ENCODE data around the gene ARHGAP15.

The ARHGAP15 gene

DNA sequence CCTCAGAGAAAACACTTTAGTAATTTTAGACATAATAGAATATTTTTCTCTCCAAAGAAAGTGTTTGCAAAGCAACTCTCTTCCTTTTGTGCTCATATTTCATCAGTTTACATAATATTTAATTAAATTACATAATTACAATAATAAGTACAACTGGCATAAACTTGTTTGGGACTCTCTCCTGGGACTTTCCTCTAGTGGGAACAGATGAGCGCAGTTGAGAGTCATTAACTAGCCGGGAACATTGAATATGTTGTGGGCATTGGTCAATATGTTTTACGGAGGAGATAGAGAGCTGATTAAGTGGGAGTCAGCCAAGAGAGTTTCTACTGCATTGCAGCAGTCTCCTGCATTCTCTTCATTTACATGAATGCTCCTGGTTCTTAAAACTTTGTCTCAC lies 607.7 kb downstream of the ARHGAP15 start:
- DNase-seq, result no peak

DNA sequence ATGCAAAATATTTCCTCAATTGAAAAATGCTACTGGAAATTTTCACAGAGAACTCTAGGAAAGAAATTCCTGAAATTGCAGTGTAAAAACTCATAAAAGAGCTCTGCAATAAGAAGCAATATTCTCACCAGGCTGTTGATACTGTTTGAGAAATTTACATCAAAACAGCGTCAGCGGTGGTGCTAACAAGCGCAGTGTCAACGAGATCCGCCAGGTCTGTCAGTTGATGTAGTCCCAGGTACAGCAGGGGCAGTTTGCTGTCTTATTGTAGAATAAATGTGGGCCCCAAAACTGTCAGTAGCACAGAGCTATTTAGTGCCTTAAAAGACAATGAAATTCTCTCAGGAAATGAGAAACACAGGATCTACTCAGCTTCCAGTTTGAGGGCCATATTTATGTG lies 611.2 kb downstream of the ARHGAP15 start:
- DNase-seq, result no peak

DNA sequence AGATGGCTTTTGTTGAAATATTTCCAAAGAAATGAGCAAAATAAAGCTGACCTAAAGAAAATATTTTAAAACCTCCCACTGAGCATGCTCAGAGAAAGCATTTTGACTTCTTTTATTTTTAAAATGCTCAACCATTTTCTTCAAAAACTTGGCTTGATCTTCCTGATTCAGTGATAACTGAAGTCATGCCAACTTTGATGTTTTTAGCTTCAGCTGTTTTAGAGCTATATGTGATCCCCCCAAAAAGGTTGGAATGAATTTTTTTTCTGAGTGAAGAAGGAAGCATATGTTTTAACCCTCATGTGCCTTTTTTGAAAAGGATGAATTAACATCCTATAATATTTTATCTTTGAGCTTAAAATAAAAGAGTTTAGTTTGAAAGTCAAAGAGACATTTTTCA lies 612.0 kb downstream of the ARHGAP15 start:
- DNase-seq, result no peak

DNA sequence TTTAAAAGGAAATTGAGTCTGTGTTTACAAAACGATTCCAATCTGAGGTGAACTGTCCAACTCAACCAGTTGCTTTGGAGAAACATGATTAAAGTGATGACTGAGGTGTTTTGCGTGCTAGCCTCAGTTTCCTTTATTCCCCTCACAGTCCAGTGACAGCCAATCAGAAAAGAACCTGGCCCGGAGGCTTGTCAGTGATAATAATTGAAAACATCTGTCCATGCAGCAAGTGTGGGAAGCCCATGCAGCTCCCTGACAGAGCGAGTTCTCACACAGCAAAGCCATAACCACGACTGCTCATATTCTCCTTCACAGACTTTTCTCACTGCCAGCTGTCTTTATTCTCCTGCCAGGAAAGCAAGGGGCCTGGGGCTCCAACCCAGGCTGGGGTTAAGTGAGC lies 613.4 kb downstream of the ARHGAP15 start:
- no peak for DNase-seq

DNA sequence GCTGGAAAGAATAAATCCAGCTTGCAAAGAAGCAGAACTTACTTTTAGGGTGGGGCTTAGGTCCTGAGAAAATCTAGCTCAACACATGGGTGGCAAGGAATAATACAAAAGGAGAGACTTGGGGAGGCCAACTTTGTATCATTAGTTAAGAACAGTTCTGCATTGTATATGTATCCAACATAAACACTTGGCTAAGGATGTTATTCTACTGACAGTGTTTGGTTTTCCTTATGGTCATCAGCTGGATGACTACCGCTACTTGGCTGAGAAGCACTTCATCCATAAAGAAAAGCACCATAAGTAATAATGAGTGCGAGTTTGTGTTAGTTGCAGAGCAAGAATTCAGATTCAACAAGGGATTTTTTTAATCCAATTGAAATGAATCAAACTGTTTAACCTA lies 614.9 kb downstream of the ARHGAP15 start:
- no peak for DNase-seq

DNA sequence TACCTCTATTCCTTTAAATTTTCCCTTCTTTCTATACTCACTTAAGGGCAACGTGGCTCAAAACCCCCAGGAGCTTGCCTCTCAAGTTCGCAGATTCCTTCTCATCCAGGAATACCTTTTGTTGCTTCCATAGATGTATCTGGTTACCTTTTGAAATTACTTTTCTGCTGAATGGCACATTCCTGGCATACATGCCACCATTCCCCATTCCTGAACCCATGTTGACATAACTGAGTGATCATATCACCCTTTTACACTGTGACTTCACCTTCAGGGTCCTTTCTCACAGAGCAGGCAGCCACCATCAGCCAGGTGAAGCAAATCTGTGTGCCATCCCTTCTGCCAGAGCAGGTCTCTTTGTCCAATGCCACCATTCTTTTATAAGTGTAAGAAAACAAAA lies 615.8 kb downstream of the ARHGAP15 start:
- DNase-seq, result no peak

DNA sequence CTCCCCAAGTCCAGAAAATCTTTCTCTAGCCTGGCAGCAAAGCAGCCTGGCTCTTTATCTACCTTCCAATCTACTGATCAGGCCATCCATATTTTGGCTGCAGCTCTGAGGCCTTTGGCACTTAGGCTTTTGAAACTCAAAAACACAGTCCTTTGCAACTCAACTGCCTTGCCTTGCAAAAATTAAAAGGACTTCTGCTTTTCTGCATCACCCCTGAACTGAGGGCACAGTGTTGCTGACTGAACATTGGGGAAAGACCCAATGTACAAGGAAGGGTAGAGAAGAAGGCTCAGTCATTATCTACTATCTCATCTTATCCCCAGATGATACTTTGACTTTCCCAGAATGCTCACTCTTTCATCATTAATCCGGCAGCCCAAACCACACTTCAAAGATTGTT lies 625.5 kb downstream of the ARHGAP15 start:
- DNase-seq, result no peak

DNA sequence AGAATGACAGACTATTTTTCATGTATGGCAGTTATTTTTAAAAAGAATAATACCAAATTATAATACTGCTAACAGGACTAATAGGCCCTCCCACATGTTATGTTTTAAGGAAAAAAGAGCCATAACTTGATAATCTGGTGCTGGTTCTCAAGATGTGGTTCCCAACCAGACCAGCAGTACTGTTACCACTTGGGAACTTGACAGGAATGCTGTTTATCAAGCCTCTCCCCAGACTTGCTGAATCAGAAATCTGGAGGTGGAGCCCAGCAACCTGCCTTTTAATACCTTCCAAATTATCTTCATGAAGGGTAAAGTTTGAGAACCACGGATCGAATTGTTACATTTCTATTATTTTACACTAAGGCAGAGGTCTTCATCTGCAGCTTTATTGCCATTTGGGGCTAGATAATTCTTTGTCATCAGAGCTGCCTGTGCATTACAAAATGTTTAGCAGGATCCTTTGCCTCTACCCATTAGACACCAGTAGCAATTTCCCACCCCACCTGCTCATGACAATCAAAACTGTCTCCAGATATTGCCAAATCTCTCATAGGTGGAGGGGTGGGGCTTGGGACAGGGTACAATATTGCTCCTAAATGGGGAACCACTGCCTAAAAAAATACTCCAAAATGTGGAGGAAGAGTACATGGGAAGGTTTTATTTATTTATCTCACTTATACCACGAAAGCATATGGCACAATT lies 629.6 kb downstream of the ARHGAP15 start:
- DNase-seq, result no peak

DNA sequence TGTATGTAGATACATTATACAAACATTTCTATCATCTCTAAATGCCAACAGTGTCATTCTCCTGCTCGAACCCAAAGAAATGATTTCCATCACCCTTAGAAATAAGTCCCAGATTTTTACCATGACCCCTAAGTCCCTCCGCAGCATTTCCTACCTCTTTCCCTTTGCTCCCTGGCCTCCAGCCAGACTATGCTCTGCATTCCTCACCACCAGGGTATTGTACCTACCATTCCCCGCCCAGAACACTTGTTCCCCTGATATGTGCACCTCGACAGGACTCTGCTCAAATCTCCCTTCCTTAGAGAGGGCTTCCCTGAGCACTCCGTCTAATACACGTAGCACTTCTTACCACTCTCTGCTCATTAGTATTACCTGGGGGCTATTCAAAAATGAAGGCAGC lies 630.2 kb downstream of the ARHGAP15 start:
- no peak for DNase-seq

DNA sequence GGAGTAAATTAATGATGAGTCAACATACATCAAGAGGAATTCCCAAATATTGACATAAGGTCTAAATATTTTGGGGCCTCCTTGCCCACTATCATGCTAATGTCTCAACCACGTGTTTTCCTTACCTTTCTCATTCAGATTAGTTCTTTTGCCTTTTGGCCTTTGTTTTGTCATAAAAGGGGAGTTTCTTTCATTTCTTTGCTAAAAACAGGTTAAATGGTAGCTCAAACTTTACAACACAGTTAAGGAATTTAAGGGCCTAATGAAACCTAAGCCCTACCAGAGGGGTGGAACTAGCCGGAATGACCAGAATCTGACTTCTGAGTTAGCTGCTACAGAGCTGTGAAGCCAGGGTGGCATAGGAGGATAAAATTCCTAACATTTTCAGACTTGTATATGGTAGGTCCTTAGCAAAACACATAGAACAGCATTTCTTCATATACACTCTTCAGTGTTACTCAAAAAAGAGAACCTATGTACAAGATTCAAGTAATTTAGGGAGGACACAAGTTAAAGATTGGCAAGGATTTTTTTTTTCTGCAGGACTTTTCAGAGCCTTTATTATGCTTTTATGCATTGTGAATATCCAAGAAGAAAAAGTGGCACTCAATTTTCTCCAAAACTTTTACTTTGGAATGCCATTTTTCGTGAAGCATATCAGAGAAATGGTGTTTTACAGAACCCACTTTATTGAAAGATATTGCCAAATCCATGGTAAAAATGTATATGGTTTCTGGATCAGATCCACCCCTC lies 633.1 kb downstream of the ARHGAP15 start:
- DNase-seq, result no peak

DNA sequence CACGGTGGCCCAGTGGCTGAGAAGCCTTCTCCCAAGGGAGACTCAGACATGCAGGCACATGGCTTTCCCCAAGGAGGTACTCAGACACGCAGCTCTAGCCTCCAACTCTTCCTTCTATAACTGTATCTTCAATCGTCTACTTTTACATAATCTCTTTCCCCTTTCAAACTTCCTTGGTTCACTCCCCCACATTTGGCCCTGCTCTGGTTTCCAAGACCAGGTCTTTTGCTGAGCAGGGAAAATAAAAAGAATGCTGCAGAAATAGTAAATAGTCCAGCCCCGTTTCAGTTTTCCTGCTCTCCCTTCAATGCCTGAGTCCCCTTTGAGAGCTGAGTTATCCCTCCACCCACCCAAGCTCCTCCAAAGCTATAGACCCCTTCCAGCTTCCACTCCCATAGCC lies 635.0 kb downstream of the ARHGAP15 start:
- DNase-seq, result no peak

DNA sequence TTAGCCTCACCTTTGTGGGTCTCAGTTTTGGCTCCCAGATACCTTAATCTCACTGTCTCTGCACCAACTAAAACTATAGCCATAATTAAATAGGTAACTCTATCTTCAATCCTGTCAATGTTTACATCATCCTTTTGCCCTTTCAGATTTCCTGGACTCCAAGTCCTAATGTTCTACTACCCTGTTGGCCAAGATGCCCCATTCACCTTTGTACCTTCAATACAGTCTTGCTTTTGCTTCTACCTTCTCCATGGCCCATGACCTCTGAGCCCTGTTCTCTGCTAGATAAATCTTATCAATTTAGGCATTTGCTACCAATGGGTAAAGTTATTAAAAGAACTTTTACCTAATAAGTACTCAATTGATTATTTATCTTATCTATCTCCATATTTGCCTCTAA lies 635.5 kb downstream of the ARHGAP15 start:
- DNase-seq, result no peak

DNA sequence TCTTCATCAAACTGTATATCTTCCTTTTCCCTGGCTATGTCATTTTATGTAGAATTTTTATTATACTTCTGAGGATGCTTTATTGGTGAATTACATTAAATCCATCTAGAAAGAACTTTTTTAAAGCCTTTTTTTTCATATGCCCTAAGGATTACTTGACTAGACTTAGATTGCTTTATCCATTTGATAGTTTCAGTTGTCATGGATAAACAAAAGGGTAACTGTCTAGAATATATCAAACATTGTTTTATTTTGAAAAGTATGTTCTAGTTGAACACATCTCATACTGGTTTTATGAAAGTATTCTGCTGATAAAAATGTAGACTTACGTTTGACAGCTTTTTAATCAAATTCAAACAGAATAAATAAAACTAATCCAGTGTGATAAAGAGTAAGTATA lies 639.8 kb downstream of the ARHGAP15 start:
- no peak for DNase-seq

DNA sequence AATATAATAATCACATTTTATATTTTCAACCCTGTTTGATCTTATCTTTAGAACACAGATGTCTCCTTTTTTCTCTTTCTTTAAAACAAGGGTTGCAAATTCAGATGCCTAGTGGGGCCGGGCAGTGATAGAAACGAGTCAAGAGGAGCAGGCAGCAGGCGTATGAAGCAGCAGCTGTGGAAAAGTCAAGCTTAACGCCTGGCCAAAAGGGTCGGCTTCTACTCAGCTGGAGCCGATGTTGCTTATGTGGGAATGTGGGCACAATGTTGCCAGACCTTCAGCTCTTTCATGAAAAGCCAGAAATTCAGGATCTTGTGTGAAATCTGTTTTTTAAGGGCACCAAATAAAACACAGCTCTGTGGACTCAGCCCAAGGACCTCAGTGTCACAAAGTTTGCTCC lies 642.7 kb downstream of the ARHGAP15 start:
- no peak for DNase-seq

DNA sequence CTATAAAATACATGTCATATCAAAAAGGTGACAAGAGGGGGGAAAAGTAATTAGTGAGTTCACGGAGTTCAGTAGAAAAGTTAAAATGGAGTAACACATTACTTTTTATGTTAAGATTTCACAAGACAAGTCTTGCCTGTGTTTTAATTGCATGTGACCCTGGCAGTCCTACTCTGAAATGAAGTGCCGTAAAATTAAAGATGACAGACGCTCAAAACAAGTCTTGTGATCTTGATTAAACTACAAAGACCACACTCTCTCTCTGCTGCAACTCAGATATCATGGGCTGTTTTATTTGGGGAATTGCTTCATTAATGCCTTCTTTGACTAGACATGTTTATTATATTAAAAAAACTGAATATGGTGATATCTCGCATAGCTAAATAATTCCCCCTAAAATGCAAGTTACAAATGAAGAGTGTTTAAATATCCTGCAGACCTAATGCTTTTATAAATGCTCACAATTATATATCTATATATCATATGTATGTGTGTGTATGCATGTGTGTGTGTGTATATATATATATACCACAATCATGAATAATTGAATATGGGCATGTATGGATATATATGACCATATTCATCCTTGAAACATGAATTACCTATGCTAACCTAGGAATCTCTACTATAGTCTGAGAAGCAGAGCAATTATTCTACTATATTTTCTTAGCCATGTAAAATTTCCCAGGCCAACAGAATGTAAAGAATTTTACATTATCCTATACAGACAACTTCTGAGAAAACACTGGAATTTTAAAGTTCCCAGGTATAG lies 647.5 kb downstream of the ARHGAP15 start:
- DNase-seq, result no peak

DNA sequence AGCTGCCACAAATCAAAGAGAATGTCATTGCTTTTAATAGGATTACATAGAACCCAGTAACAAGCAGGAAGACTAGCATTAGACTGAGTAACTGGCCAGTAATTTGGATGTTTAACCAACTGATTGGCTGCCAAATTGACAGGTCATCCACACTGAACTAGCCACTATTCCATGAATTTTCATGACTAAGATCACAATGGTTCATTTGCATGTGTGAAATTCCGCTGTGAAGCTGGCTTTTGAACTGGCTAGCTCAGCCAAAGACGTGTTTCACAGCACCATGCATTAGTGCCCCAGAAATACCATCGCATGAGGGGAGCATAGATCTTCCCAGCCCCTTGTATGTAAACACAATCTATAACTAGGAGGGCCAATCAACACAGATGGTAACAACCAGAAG lies 649.8 kb downstream of the ARHGAP15 start:
- no peak for DNase-seq

DNA sequence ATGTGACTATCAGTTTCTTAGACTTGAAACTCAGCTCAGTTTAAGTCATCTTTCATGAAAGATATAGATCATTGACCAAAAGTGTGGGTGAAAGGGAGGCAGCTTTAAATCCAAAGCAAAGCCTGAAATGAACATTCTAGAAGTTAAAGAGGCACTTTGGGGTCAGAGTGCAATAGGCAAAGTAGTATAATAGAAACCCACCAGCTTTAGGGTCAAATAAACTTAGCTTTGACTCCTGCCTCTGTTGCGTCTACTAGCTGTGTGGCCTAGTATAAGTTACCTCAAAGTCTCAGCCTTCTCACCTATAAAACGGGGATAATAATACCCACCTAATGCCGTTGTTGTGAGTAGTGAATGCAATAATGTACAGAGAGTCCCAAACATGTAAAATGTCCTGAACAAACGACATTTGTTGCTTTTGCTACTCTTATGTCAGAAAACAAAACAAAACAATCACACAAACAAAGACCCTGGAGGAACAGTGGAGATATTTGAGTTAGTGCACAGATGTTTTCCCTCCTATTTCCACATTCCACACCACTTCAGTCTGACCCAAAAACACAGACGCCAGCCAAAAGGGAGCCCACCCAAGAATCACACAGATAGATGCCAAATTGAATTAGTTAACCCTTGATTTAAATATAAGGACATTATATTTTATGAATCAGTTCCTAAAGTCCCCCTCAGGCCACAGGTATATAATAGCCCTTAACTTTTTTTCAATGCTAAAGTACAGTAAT lies 657.0 kb downstream of the ARHGAP15 start:
- no peak for DNase-seq

DNA sequence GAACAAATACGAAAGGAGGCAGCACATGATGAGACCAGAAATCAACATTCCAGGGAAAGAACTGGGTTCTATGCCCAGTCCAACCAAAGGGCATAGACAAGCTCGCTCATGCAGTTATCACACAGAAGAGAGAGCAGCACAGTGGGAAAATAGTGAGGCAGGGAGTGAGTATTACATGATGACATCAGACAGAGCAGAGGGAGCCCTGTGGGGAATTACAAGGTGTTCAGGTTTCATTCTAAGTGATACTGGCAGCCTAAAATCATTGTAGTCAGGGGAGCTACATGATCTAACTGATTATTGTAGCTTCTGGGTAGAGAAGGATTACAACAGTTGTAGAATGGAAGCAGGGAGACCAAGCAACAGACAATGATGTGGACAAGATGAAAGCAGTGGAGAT lies 658.5 kb downstream of the ARHGAP15 start:
- DNase-seq, result no peak

DNA sequence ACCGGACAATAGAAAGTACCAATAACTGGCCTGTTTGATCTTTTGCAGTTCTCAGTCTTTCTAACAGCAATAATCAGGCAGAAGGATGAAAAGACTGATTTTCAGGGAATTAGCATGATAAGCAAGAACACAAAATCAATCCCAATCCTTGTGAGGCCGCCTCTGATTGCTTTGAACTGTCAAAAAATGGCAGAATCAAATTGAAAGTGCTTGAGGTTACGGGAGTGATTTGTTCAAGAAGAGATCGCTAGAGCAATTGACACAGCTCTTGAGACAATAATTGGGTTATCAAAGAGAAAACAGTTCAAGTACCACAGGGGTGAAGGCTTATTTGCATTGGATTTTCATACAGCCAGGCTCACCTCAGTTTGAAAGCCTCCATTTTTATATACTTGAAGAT lies 663.4 kb downstream of the ARHGAP15 start:
- no peak for DNase-seq

DNA sequence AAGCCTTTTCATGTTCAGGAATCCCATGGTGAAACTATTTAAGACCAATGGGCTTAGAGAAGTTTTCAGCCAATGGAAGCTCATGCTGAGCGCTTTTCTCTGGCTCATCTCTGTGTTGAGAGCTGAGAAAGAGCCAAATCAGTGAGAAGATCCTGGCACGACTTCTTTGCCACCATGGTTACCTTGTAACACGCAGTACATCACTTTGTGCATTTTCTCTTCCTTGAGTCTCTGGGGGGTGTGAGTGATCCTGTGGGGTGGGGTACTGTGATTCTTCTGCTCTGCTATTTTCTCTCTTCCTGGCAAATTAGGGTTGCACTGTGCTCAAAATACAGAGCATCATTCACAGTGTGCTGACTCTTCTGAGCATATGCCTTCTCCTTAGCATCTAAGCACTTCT lies 664.2 kb downstream of the ARHGAP15 start:
- no peak for DNase-seq

DNA sequence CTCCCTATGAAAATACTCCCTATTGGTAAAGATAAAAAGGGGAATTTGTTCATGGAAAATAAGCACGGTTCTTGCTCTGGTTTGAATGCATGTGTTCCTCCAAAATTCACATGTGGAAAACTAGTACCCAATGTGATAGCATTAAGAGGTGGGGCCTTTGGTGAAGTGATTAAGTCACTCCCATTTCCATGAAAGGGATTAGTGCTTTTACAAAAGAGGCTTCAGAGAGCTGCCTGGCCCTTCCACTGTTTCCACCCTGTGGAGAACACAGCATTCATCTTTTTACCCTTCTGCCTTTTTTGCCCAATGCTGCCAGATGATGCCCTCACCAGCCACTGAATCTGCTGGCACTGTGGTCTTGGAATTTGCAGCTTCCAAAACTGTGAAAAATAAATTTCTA lies 666.8 kb downstream of the ARHGAP15 start:
- no peak for DNase-seq

DNA sequence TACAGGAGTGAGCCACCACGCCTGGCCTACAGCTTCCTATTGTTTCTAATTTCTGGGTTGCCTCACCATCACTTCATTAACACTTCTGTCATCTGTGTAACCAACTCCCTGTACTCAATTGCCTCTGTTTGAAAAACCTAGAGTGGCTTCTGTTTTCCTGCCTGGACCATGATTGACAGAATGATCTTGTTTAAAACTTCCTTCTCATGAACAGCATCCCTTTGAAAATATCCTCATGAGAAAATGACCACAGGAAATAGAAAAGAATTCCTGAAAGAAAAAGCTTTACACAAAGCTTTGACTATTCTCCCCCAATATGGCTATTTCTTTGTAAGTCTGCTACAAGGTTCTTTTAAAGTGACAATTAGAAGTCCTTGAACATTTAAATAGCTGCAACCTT lies 672.3 kb downstream of the ARHGAP15 start:
- DNase-seq, result no peak

DNA sequence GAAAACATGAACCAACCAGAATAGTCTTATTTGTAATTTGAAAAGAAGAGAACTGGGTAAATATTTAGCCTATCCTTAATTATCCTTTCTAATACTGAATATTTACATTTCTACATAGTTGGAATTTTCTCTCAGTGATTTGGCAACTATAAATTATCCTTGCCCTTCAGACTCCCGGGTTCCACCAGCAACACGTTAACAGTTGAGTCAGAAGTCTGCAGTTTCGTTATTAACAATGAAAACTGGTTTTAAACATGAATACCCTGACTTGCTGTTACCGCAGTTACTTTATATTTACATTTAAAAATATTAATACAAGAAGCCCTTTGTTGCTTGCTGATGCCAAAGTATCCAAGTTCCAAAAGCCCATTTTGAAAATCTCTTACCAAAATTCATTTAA lies 673.0 kb downstream of the ARHGAP15 start:
- no peak for DNase-seq

Data from activated CD4-positive, alpha-beta T cell treated with anti-CD3 and anti-CD28 coated beads for 48 hours (primary cell).